ENCODE data around the gene LSM4. TPM values are rescaled to one million over a fixed set of nuclear protein-coding genes. Genes with fewer than 3 reads are reported as not detected.
A peak's percentile ranks its signal among the peaks of the same experiment; 100 is the strongest.

Gene LSM4
- total and polyA plus RNA-seq, 2 experiments from 2014 or later = 591 to 637 TPM

GRCh38 chr19:18283338-18283737 is 39.5 kb downstream of the LSM4 start (continued):
- no peak for TF ChIP-seq ZNF462 (CRISPR knock-in tag; IDR thresholded peaks at IDR 0.05)
- TF ChIP-seq ETS1 (IDR thresholded peaks at IDR 0.05) = no peak
- no peak for TF ChIP-seq EZH2 (IDR thresholded peaks at IDR 0.05; ENCODE audit: low read depth, unreplicated experiment)
- TF ChIP-seq ZNF331 (CRISPR knock-in tag; IDR thresholded peaks at IDR 0.05; ENCODE audit: low read depth) = no peak

GRCh38 chr19:18282788-18283141 is 40.1 kb downstream of the LSM4 start:
- peaks cover 9% of the 10 kb centered on the region for H3K27me3 ChIP-seq (ENCODE audit: insufficient read depth)
- ATAC-seq (no peak), DNase-seq (ENCODE audit: low spot score) (no peak)
- peak overlapping the region; percentile 100 for H3K27ac ChIP-seq (ENCODE audit: low read depth)
- peaks cover 32% of the 10 kb centered on the region for H3K4me1 ChIP-seq (ENCODE audit: insufficient read depth)
- peaks cover 24% of the 10 kb centered on the region for H3F3A ChIP-seq (replicated peaks; ENCODE audit: low read depth)
- Mint-ChIP-seq H3K27me3 (ENCODE audit: insufficient read depth, low read depth, poor library complexity) (peaks cover 24% of the 10 kb centered on the region), H3K4me3 (peak overlapping the region; percentile 78), H3K4me1 (peaks cover 26% of the 10 kb centered on the region; the same call in 2 of the 3 replicates), H3K27ac (peak overlapping the region; percentile 98), H3K36me3 (ENCODE audit: low read depth) (peaks cover 23% of the 10 kb centered on the region), H3K9me3 (no peaks in the 10 kb centered on the region)
- H4K20me1 ChIP-seq (replicated peaks; ENCODE audit: insufficient read depth) = peaks cover 13% of the 10 kb centered on the region
- H2AFZ ChIP-seq = no peak overlapping the region
- H3K79me2 ChIP-seq (replicated peaks; ENCODE audit: insufficient read depth) = peaks cover 21% of the 10 kb centered on the region
- no peaks in the 10 kb centered on the region for H3K9me2 ChIP-seq (ENCODE audit: insufficient read depth)
- peak overlapping the region; percentile 72 for H3K4me3 ChIP-seq
- peak overlapping the region; percentile 87 for H3K4me2 ChIP-seq
- H3K36me3 ChIP-seq (ENCODE audit: insufficient read depth) = peaks cover 5% of the 10 kb centered on the region; the same call in 1 of the 2 replicates
- TF ChIP-seq ZNF114 (CRISPR knock-in tag; IDR thresholded peaks at IDR 0.05) = no peak
- no peak for TF ChIP-seq EZH2phosphoT487 (IDR thresholded peaks at IDR 0.05; ENCODE audit: unreplicated experiment)
- TF ChIP-seq NANOG (IDR thresholded peaks at IDR 0.05; ENCODE audit: borderline replicate concordance) = no peak
- no peak for TF ChIP-seq STAT1 (IDR thresholded peaks at IDR 0.05; ENCODE audit: unreplicated experiment)
- TF ChIP-seq, protein P1, sequence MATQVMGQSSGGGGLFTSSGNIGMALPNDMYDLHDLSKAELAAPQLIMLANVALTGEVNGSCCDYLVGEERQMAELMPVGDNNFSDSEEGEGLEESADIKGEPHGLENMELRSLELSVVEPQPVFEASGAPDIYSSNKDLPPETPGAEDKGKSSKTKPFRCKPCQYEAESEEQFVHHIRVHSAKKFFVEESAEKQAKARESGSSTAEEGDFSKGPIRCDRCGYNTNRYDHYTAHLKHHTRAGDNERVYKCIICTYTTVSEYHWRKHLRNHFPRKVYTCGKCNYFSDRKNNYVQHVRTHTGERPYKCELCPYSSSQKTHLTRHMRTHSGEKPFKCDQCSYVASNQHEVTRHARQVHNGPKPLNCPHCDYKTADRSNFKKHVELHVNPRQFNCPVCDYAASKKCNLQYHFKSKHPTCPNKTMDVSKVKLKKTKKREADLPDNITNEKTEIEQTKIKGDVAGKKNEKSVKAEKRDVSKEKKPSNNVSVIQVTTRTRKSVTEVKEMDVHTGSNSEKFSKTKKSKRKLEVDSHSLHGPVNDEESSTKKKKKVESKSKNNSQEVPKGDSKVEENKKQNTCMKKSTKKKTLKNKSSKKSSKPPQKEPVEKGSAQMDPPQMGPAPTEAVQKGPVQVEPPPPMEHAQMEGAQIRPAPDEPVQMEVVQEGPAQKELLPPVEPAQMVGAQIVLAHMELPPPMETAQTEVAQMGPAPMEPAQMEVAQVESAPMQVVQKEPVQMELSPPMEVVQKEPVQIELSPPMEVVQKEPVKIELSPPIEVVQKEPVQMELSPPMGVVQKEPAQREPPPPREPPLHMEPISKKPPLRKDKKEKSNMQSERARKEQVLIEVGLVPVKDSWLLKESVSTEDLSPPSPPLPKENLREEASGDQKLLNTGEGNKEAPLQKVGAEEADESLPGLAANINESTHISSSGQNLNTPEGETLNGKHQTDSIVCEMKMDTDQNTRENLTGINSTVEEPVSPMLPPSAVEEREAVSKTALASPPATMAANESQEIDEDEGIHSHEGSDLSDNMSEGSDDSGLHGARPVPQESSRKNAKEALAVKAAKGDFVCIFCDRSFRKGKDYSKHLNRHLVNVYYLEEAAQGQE (IDR thresholded peaks at IDR 0.05; ENCODE audit: unreplicated experiment) = no peak
- TF ChIP-seq CREB1 (CRISPR knock-in tag; IDR thresholded peaks at IDR 0.05; ENCODE audit: low read depth) = no peak

Data from GM23338 (cell line).